PC-3 (cell line): Measurements from ENCODE around the gene B4GALT2. TPM values are rescaled to one million over a fixed set of nuclear protein-coding genes. Genes with fewer than 3 reads are reported as not detected.
A peak's percentile ranks its signal among the peaks of the same experiment; 100 is the strongest.

Source experiments
- ATAC-seq: fragments of 200-7000 bp; cut with Tn5 transposase; 2 replicates; pipeline ENCODE4 v1.9.1; 2020; ENCODE audit warnings: mild to moderate bottlenecking, moderate library complexity
- BruUV-seq: library from RNA; stranded (reverse); fragments of 400-500 nt; replicated peaks from 2 replicates; lab custom pipeline; 2021; lab: Mats Ljungman, UMichigan
- CTCF ChIA-PET: fragments of 300-600 bp; sonication (Branson Sonifier 250); formaldehyde crosslinking; loops from one replicate; lab custom pipeline; 2022; ENCODE audit warnings: antibody characterized with exemption; lab: Charles Lee
- POLR2A ChIA-PET: fragments of 300-600 bp; sonication (Branson Sonifier 250); formaldehyde crosslinking; loops from one replicate; lab custom pipeline; 2022; ENCODE audit warnings: antibody characterized with exemption; ENCODE audit not compliant: unreplicated experiment; lab: Charles Lee
- DNase-seq: peaks from one replicate; pipeline ENCODE4 v3.0.0-alpha.2; 2015
- H2AFZ ChIP-seq: fragments of 300-600 bp; sonication (generic); 2 replicates; pipeline ENCODE4 v1.6.0; 2016; ENCODE audit warnings: antibody characterized with exemption, low read length
- H3F3A ChIP-seq: fragments of 300-600 bp; sonication (generic); one replicate; pipeline ENCODE4 v1.6.0; 2017; ENCODE audit warnings: antibody characterized with exemption, low read length, control low read depth, mild to moderate bottlenecking; ENCODE audit not compliant: unreplicated experiment
- H3K27ac ChIP-seq: fragments of 300-600 bp; sonication (generic); 2 replicates; pipeline ENCODE4 v1.5.1; 2016; ENCODE audit warnings: mild to moderate bottlenecking, low read length
- H3K27me3 ChIP-seq: fragments of 300-600 bp; sonication (generic); 2 replicates; pipeline ENCODE4 v1.6.1; 2016; ENCODE audit warnings: low read length, mixed read lengths
- H3K36me3 ChIP-seq: fragments of 300-600 bp; sonication (generic); 2 replicates; pipeline ENCODE4 v1.6.1; 2016; ENCODE audit warnings: low read depth, mixed run types, low read length, mixed read lengths
- H3K4me1 ChIP-seq: fragments of 300-600 bp; sonication (generic); 2 replicates; pipeline ENCODE4 v1.5.1; 2016; ENCODE audit warnings: low read length; ENCODE audit not compliant: insufficient read depth
- H3K4me2 ChIP-seq: fragments of 300-600 bp; sonication (generic); 2 replicates; pipeline ENCODE4 v1.6.0; 2016; ENCODE audit warnings: low read length
- H3K4me3 ChIP-seq: fragments of 300-600 bp; sonication (generic); 2 replicates; pipeline ENCODE4 v1.5.1; 2016; ENCODE audit warnings: mild to moderate bottlenecking, low read length, mixed read lengths
- H3K79me2 ChIP-seq: fragments of 300-600 bp; sonication (generic); 2 replicates; pipeline ENCODE4 v1.6.1; 2017; ENCODE audit warnings: low read length, mixed read lengths
- H3K9ac ChIP-seq: fragments of 300-600 bp; sonication (generic); 2 replicates; pipeline ENCODE4 v1.6.0; 2016; ENCODE audit warnings: mild to moderate bottlenecking, low read length
- H3K9me2 ChIP-seq: fragments of 300-600 bp; sonication (generic); replicated peaks from 2 replicates; pipeline ENCODE4 v1.6.1; 2016; ENCODE audit warnings: mixed run types, low read length, mixed read lengths
- H3K9me3 ChIP-seq: fragments of 300-600 bp; sonication (generic); 2 replicates; pipeline ENCODE4 v1.6.1; 2016; ENCODE audit warnings: low read length, mixed read lengths
- H4K20me1 ChIP-seq: fragments of 300-600 bp; sonication (generic); 2 replicates; pipeline ENCODE4 v1.6.1; 2016; ENCODE audit warnings: low read length, mixed read lengths
- EZH2 ChIP-seq: fragments of 300-600 bp; sonication (generic); IDR thresholded peaks from one replicate; pipeline ENCODE4 v1.6.1; 2017; ENCODE audit warnings: antibody characterized with exemption, mild to moderate bottlenecking, low read length; ENCODE audit not compliant: unreplicated experiment
- EZH2phosphoT487 ChIP-seq: fragments of 300-600 bp; sonication (generic); IDR thresholded peaks from 2 replicates; pipeline ENCODE4 v1.6.1; 2018; ENCODE audit warnings: mild to moderate bottlenecking, antibody characterized with exemption, low read length, borderline replicate concordance
- intact Hi-C: fragments of 100-400 bp; cut with micrococcal nuclease; formaldehyde crosslinking; loops from 2 replicates; pipeline ENCODE4 v1.9.0; 2023
- total RNA-seq: library from RNA; depleted of rRNA; stranded (reverse); fragments of >200 nt; gene quantifications from 2 replicates; pipeline ENCODE4 v1.2.3, GENCODE V29; 2014
- TF ChIP-seq, protein P1 (sequence below): fragments of 300-600 bp; sonication (generic); conservative IDR thresholded peaks from 2 replicates; pipeline ENCODE4 v1.5.1; 2017; ENCODE audit warnings: antibody characterized with exemption, low read depth, mild to moderate bottlenecking, low read length

B4GALT2 gene
- total RNA-seq, 1 experiment from 2014 or later, result 103 TPM

DNA sequence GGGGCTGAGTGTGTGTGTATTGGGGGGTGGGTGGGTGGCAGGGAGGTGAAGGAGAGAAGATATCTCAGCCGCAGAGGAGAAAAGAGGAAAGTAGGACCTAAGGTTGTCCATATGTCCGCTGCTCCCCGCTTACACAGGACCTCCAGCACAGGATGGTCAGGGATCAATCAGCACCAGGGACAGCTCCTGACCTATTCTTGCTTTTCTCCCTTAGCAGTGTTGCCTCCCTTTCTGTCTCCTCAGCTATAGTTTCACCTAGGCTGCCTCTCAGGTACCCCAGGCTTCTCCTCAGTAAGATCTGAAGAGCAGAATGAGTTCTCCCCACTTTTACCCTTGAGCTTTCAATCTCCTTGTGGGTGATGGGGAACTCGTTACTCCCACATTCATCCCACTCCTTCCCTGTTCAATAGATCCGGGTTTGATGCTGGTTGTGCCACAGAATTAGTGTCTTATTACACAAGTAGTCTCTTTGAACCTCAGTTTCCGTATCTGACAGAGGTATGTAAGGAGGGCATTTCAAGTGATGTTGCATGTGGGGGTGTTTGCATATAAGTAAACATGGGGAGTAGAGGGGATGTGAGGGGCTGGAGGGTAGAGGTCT is 10.6 kb upstream of the B4GALT2 start:
- no peak overlapping the region for H3K27ac ChIP-seq
- no peaks in the 10 kb centered on the region for H3K9me3 ChIP-seq
- H3K36me3 ChIP-seq, result peaks cover 24% of the 10 kb centered on the region
- H3K79me2 ChIP-seq, result peaks cover 20% of the 10 kb centered on the region
- DNase-seq (peak; percentile 44), ATAC-seq (no peak)
- CTCF ChIA-PET, result interaction anchor here (1.0 kb wide), 1 partner anchor 205 kb away, joined by 3 read pairs; no protein-coding TSS in a partner anchor
- H3K4me1 ChIP-seq, result peaks cover 9% of the 10 kb centered on the region
- no TSS peak for BruUV-seq
- POLR2A ChIA-PET, result no interaction called here
- intact Hi-C loops, result loop anchor here (2.0 kb wide), 1 partner anchor 22 kb away; the partner anchor contains the start of gene IPO13
- TF ChIP-seq, protein P1, sequence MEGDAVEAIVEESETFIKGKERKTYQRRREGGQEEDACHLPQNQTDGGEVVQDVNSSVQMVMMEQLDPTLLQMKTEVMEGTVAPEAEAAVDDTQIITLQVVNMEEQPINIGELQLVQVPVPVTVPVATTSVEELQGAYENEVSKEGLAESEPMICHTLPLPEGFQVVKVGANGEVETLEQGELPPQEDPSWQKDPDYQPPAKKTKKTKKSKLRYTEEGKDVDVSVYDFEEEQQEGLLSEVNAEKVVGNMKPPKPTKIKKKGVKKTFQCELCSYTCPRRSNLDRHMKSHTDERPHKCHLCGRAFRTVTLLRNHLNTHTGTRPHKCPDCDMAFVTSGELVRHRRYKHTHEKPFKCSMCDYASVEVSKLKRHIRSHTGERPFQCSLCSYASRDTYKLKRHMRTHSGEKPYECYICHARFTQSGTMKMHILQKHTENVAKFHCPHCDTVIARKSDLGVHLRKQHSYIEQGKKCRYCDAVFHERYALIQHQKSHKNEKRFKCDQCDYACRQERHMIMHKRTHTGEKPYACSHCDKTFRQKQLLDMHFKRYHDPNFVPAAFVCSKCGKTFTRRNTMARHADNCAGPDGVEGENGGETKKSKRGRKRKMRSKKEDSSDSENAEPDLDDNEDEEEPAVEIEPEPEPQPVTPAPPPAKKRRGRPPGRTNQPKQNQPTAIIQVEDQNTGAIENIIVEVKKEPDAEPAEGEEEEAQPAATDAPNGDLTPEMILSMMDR, result no peak
- TF ChIP-seq EZH2phosphoT487 (no peak), EZH2 (no peak)
- H3K9ac ChIP-seq, result no peak overlapping the region
- H4K20me1 ChIP-seq, result no peaks in the 10 kb centered on the region
- no peak overlapping the region for H3K4me2 ChIP-seq
- no peaks in the 10 kb centered on the region for H3F3A ChIP-seq
- no peaks in the 10 kb centered on the region for H3K9me2 ChIP-seq
- no peak overlapping the region for H2AFZ ChIP-seq
- H3K4me3 ChIP-seq, result no peak overlapping the region
- H3K27me3 ChIP-seq, result no peaks in the 10 kb centered on the region

DNA sequence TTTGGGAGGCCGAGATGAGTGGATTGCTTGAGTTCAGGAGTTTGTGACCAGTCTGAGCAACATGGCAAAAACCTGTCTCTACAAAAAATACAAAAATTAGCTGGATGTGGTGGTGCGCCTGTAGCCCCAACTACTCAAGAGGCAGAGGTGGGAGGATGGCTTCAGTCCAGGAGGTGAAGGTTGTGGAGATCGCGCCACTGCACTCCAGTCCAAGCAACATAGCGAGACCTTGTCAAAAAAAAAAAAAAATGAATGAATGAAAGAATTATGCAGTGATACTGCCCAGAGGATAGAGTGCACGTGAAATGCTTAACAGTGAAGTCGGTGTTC is 9.6 kb upstream of the B4GALT2 start:
- no peak overlapping the region for H3K27ac ChIP-seq
- H3K9me2 ChIP-seq, result no peaks in the 10 kb centered on the region
- peaks cover 25% of the 10 kb centered on the region for H3K36me3 ChIP-seq
- H3F3A ChIP-seq, result no peaks in the 10 kb centered on the region
- ChIA-PET CTCF (interaction anchor here (1.0 to 1.5 kb wide), 2 partner anchors 34 to 206 kb away, joined by 3 read pairs; no protein-coding TSS in a partner anchor), POLR2A (no interaction called here)
- H3K79me2 ChIP-seq, result peaks cover 20% of the 10 kb centered on the region
- no peak overlapping the region for H3K9ac ChIP-seq
- H3K4me2 ChIP-seq, result peak overlapping the region; percentile 66
- no peak for ATAC-seq
- intact Hi-C loops, result loop anchor here (2.0 kb wide), 1 partner anchor 23 kb away; the partner anchor contains the start of gene IPO13
- no peak for DNase-seq
- H3K4me3 ChIP-seq, result peak overlapping the region; percentile 35; the same call in 1 of the 2 replicates
- no peaks in the 10 kb centered on the region for H4K20me1 ChIP-seq
- H3K4me1 ChIP-seq, result peaks cover 18% of the 10 kb centered on the region
- TF ChIP-seq EZH2 (no peak), EZH2phosphoT487 (no peak)
- TF ChIP-seq, protein P1, result no peak
- H3K9me3 ChIP-seq, result no peaks in the 10 kb centered on the region
- peak overlapping the region; percentile 61; the same call in 1 of the 2 replicates for H2AFZ ChIP-seq
- H3K27me3 ChIP-seq, result no peaks in the 10 kb centered on the region
- BruUV-seq, result no TSS peak
